WTC11 (cell line): ENCODE results near the gene RGS6. TPM values are rescaled to one million over a fixed set of nuclear protein-coding genes. Genes with fewer than 3 reads are reported as not detected.

ENCODE experiments used
- ATAC-seq: fragments of 200-7000 bp; cut with Tn5 transposase; 2 replicates; pipeline ENCODE4 v1.10.0; 2021; ENCODE audit warnings: mild to moderate bottlenecking, moderate library complexity
- CTCF ChIA-PET: fragments of 300-600 bp; sonication (Branson Sonifier 250); formaldehyde crosslinking; loops from one replicate; lab custom pipeline; 2021; ENCODE audit warnings: antibody characterized with exemption; lab: Charles Lee
- POLR2A ChIA-PET: fragments of 350-600 bp; sonication (Branson Sonifier 250); formaldehyde crosslinking; loops from one replicate; lab custom pipeline; 2021; ENCODE audit warnings: antibody characterized with exemption; lab: Charles Lee
- DNase-seq: peaks from one replicate; pipeline ENCODE4 v3.0.0; 2021; ENCODE audit warnings: low spot score
- H3K27ac Mint-ChIP-seq: 2 replicates; pipeline ENCODE4 v1.8.0; 2021; ENCODE audit warnings: mixed read lengths
- H3K27me3 Mint-ChIP-seq: 2 replicates; pipeline ENCODE4 v1.8.0; 2021; ENCODE audit warnings: low read depth, mild to moderate bottlenecking, moderate library complexity, mixed read lengths
- H3K36me3 Mint-ChIP-seq: 2 replicates; pipeline ENCODE4 v1.8.0; 2021; ENCODE audit warnings: mixed read lengths
- H3K4me1 Mint-ChIP-seq: 2 replicates; pipeline ENCODE4 v1.8.0; 2022; ENCODE audit warnings: mixed read lengths
- H3K4me3 Mint-ChIP-seq: 2 replicates; pipeline ENCODE4 v1.8.0; 2021; ENCODE audit warnings: mild to moderate bottlenecking, moderate library complexity, mixed read lengths
- H3K9me3 Mint-ChIP-seq: 2 replicates; pipeline ENCODE4 v1.8.0; 2021; ENCODE audit warnings: mixed read lengths
- ARID4B ChIP-seq: sonication (generic); formaldehyde crosslinking; IDR thresholded peaks from 2 replicates; pipeline ENCODE4 v1.8.0; 2023; ENCODE audit warnings: missing genetic modification reagents, mild to moderate bottlenecking, borderline replicate concordance
- E2F1 ChIP-seq: sonication (generic); formaldehyde crosslinking; IDR thresholded peaks from 2 replicates; pipeline ENCODE4 v1.8.0; 2022; ENCODE audit warnings: mild to moderate bottlenecking, missing genetic modification reagents
- ELF4 ChIP-seq: sonication (generic); formaldehyde crosslinking; IDR thresholded peaks from 2 replicates; pipeline ENCODE4 v1.8.1; 2022; ENCODE audit warnings: low read depth, mild to moderate bottlenecking, moderate library complexity, missing genetic modification reagents
- ESRRA ChIP-seq: sonication (generic); formaldehyde crosslinking; IDR thresholded peaks from 2 replicates; pipeline ENCODE4 v1.8.1; 2022; ENCODE audit warnings: mild to moderate bottlenecking, missing genetic modification reagents, borderline replicate concordance
- FOXP1 ChIP-seq: sonication (generic); formaldehyde crosslinking; IDR thresholded peaks from 2 replicates; pipeline ENCODE4 v1.8.0; 2022; ENCODE audit warnings: missing genetic modification reagents, mild to moderate bottlenecking, moderate library complexity, borderline replicate concordance
- TCF7 ChIP-seq: sonication (generic); formaldehyde crosslinking; IDR thresholded peaks from 2 replicates; pipeline ENCODE4 v1.8.0; 2022; ENCODE audit warnings: mild to moderate bottlenecking, low read depth, missing genetic modification reagents, moderate library complexity
- ZMAT4 ChIP-seq: fragments of 250-450 bp; sonication (Bioruptor Pico); IDR thresholded peaks from 2 replicates; pipeline ENCODE4 v1.9.0; 2021; ENCODE audit warnings: mild to moderate bottlenecking
- ZNF121 ChIP-seq: sonication (generic); formaldehyde crosslinking; IDR thresholded peaks from 2 replicates; pipeline ENCODE4 v1.8.0; 2023; ENCODE audit warnings: missing genetic modification reagents
- ZNF232 ChIP-seq: sonication (generic); formaldehyde crosslinking; IDR thresholded peaks from 2 replicates; pipeline ENCODE4 v1.8.0; 2022; ENCODE audit warnings: mild to moderate bottlenecking, missing genetic modification reagents
- ZNF416 ChIP-seq: fragments of 250-450 bp; sonication (Bioruptor Pico); IDR thresholded peaks from 2 replicates; pipeline ENCODE4 v1.9.0; 2021; ENCODE audit warnings: mild to moderate bottlenecking, inconsistent platforms
- total RNA-seq: library from RNA; stranded (reverse); gene quantifications from 3 replicates; pipeline ENCODE4 v1.2.3, GENCODE V29; 2021
- TF ChIP-seq, protein P1 (sequence below): fragments of 200-600 bp; IDR thresholded peaks from 2 replicates; pipeline ENCODE4 v1.8.0; 2022; ENCODE audit warnings: antibody characterized with exemption

RGS6 gene
- total RNA-seq, 1 experiment from 2014 or later = 1.0 TPM

DNA sequence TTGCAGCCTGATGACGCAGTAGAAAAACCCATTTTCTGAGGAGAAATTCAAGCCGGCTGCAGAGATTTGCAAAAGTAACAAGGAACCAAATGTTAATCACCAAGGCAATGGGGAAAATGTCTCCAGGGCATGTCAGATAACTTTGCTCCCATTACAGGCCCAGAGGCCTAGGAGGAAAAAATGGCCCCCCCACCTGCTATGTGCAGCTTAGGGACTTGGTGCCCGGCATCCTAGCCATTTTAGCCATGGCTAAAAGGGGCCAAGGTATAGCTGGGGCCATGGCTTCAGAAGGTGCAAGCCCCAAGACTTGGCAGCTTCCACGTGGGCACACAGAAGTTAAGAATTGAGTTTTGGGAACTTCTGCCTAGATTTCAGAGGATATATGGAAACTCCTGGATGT, 351.9 kb downstream of the RGS6 start (continued):
- TF ChIP-seq ARID4B (CRISPR knock-in tag) = no peak

- DNase-seq (no peak), ATAC-seq (no peak)
- TF ChIP-seq ESRRA (CRISPR knock-in tag) (no peak), ZNF416 (CRISPR knock-in tag) (no peak), ZMAT4 (no peak), ELF4 (CRISPR knock-in tag) (no peak), E2F1 (CRISPR knock-in tag) (no peak), ZNF121 (CRISPR knock-in tag) (no peak)
- Mint-ChIP-seq H3K4me3 (no peak overlapping the region), H3K9me3 (peaks cover 31% of the 10 kb centered on the region), H3K27me3 (no peaks in the 10 kb centered on the region; the same call in 1 of the 2 replicates), H3K27ac (no peak overlapping the region), H3K4me1 (peaks cover 13% of the 10 kb centered on the region), H3K36me3 (peaks cover 17% of the 10 kb centered on the region)
- CTCF ChIA-PET = interaction anchor here (0.5 to 1.1 kb wide), 2 partner anchors 64 to 541 kb away, joined by 3 read pairs; no protein-coding TSS in a partner anchor
- POLR2A ChIA-PET = no interaction called here
Observed at GRCh38 chr14:72290241-72290640, 358.0 kb downstream of the RGS6 start.

- Mint-ChIP-seq H3K4me3 (no peak overlapping the region), H3K27me3 (no peaks in the 10 kb centered on the region; the same call in 1 of the 2 replicates), H3K27ac (no peak overlapping the region), H3K4me1 (peaks cover 13% of the 10 kb centered on the region), H3K36me3 (peaks cover 1% of the 10 kb centered on the region), H3K9me3 (peaks cover 24% of the 10 kb centered on the region)
- DNase-seq (peak; percentile 29), ATAC-seq (peak; percentile 86)
- CTCF ChIA-PET = interaction anchor here (1.0 to 1.3 kb wide), 3 partner anchors 37 to 360 kb away, joined by 3 to 4 read pairs (median 3); partner anchors contain the start of gene RGS6
- TF ChIP-seq, protein P1, sequence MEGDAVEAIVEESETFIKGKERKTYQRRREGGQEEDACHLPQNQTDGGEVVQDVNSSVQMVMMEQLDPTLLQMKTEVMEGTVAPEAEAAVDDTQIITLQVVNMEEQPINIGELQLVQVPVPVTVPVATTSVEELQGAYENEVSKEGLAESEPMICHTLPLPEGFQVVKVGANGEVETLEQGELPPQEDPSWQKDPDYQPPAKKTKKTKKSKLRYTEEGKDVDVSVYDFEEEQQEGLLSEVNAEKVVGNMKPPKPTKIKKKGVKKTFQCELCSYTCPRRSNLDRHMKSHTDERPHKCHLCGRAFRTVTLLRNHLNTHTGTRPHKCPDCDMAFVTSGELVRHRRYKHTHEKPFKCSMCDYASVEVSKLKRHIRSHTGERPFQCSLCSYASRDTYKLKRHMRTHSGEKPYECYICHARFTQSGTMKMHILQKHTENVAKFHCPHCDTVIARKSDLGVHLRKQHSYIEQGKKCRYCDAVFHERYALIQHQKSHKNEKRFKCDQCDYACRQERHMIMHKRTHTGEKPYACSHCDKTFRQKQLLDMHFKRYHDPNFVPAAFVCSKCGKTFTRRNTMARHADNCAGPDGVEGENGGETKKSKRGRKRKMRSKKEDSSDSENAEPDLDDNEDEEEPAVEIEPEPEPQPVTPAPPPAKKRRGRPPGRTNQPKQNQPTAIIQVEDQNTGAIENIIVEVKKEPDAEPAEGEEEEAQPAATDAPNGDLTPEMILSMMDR = peak; percentile 73
- TF ChIP-seq TCF7 = no peak
- POLR2A ChIA-PET = no interaction called here
Observed at GRCh38 chr14:72291908-72292688, 359.9 kb downstream of the RGS6 start.

DNA sequence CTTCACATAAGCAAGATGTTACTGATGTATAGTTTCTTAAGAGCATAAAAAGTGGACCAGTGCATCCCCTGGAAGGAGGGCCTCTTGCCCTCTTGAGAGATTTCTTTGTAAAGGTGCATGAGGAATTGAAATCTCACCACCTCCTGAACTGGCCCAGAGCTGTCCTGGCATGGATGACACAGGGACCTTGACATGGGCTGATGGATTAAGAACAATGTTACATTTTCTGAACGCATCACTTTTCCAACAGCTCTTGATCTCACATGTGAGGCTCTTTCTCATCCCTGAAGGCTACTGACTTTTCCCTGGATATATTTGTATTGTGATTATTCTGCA, 360.4 kb downstream of the RGS6 start:
- ATAC-seq (peak; percentile 41), DNase-seq (no peak)
- Mint-ChIP-seq H3K27me3 (no peaks in the 10 kb centered on the region; the same call in 1 of the 2 replicates), H3K9me3 (peaks cover 21% of the 10 kb centered on the region), H3K27ac (no peak overlapping the region), H3K4me3 (no peak overlapping the region), H3K4me1 (peaks cover 13% of the 10 kb centered on the region), H3K36me3 (no peaks in the 10 kb centered on the region)
- ChIA-PET CTCF (interaction anchor here (1.2 to 1.3 kb wide), 2 partner anchors 38 to 360 kb away, joined by 3 to 4 read pairs; partner anchors contain the start of gene RGS6), POLR2A (no interaction called here)
- TF ChIP-seq, protein P1 = peak; percentile 2; the same call in 1 of the 2 replicates
- TF ChIP-seq FOXP1 = no peak
- TF ChIP-seq ZNF232 (CRISPR knock-in tag) = no peak
